IMR-90 (cell line): ENCODE data around the gene NOS3. TPM values are rescaled to one million over a fixed set of nuclear protein-coding genes. Genes with fewer than 3 reads are reported as not detected.

Source experiments
- ATAC-seq: fragments of 200-7000 bp; cut with Tn5 transposase; 2 replicates; pipeline ENCODE4 v1.9.1; 2020; ENCODE audit warnings: low read depth, mild to moderate bottlenecking, moderate library complexity
- BruUV-seq: library from RNA; stranded (reverse); fragments of 400-500 nt; replicated peaks from 2 replicates; lab custom pipeline; 2021; lab: Mats Ljungman, UMichigan
- CTCF ChIA-PET: fragments of 300-600 bp; formaldehyde crosslinking; extraction: SDS; loops from one replicate; lab custom pipeline; 2021; ENCODE audit warnings: antibody characterized with exemption; lab: Yijun Ruan, JAX
- POLR2A ChIA-PET: fragments of 300-600 bp; sonication (Branson Sonifier 250); formaldehyde crosslinking; loops from one replicate; lab custom pipeline; 2022; ENCODE audit warnings: antibody characterized with exemption; ENCODE audit not compliant: unreplicated experiment; lab: Charles Lee
- DNase-seq: peaks from one replicate; pipeline ENCODE4 v3.0.0; 2013
- H2AFZ ChIP-seq: replicated peaks from 2 replicates; pipeline ENCODE3; 2013; ENCODE audit warnings: low read length, mild to moderate bottlenecking; ENCODE audit not compliant: poor library complexity
- H2AK5ac ChIP-seq: 2 replicates; pipeline ENCODE4 v1.6.1; 2013; ENCODE audit warnings: low read depth, low read length, inconsistent platforms
- H2AK9ac ChIP-seq: replicated peaks from 2 replicates; pipeline ENCODE3; 2013; ENCODE audit warnings: mild to moderate bottlenecking, low read depth, low read length, moderate library complexity; ENCODE audit not compliant: poor library complexity
- H2BK120ac ChIP-seq: 2 replicates; pipeline ENCODE4 v1.6.1; 2013; ENCODE audit warnings: low read depth, low read length, inconsistent platforms
- H2BK15ac ChIP-seq: 3 replicates; pipeline ENCODE4 v1.6.1; 2013; ENCODE audit warnings: low read depth, low read length, inconsistent platforms
- H2BK20ac ChIP-seq: 2 replicates; pipeline ENCODE4 v1.6.1; 2013; ENCODE audit warnings: low read depth, mild to moderate bottlenecking, inconsistent platforms, low read length, moderate library complexity
- H2BK5ac ChIP-seq: 2 replicates; pipeline ENCODE4 v1.6.1; 2013; ENCODE audit warnings: mild to moderate bottlenecking, low read depth, low read length, inconsistent platforms; ENCODE audit not compliant: poor library complexity, severe bottlenecking
- H3K14ac ChIP-seq: replicated peaks from 2 replicates; pipeline ENCODE4 v1.6.1; 2013; ENCODE audit warnings: low read depth, low read length, inconsistent platforms
- H3K18ac ChIP-seq: 2 replicates; pipeline ENCODE4 v1.6.1; 2013; ENCODE audit warnings: low read depth, low read length, control low read depth
- H3K23ac ChIP-seq: 2 replicates; pipeline ENCODE4 v1.6.1; 2013; ENCODE audit warnings: low read depth, low read length, inconsistent platforms
- H3K27ac ChIP-seq: 2 replicates; pipeline ENCODE4 v1.5.1; 2013; ENCODE audit warnings: mild to moderate bottlenecking, control low read depth, low read length; ENCODE audit not compliant: insufficient read depth
- H3K27me3 ChIP-seq: 2 replicates; pipeline ENCODE4 v1.6.1; 2013; ENCODE audit warnings: low read length; ENCODE audit not compliant: control insufficient read depth, insufficient read depth
- H3K36me3 ChIP-seq: 2 replicates; pipeline ENCODE4 v1.6.1; 2013; ENCODE audit warnings: low read length, mixed read lengths; ENCODE audit not compliant: control insufficient read depth, insufficient read depth
- H3K4ac ChIP-seq: 2 replicates; pipeline ENCODE4 v1.6.1; 2013; ENCODE audit warnings: low read depth, low read length, inconsistent platforms
- H3K4me1 ChIP-seq: 2 replicates; pipeline ENCODE4 v1.6.1; 2013; ENCODE audit warnings: low read length, mixed read lengths; ENCODE audit not compliant: control insufficient read depth, insufficient read depth
- H3K4me2 ChIP-seq: 2 replicates; pipeline ENCODE4 v1.6.1; 2013; ENCODE audit warnings: low read depth, mild to moderate bottlenecking, control low read depth, low read length, moderate library complexity
- H3K4me3 ChIP-seq: 2 replicates; pipeline ENCODE4 v1.5.1; 2013; ENCODE audit warnings: low read depth, mild to moderate bottlenecking, control low read depth, low read length, moderate library complexity; ENCODE audit not compliant: insufficient read depth
- H3K56ac ChIP-seq: 2 replicates; pipeline ENCODE4 v1.6.1; 2013; ENCODE audit warnings: low read length, inconsistent platforms; ENCODE audit not compliant: insufficient read depth; ENCODE audit errors: extremely low read depth
- H3K79me1 ChIP-seq, 2 experiments: 2 replicates each; pipeline ENCODE4 v1.6.1; 2013; ENCODE audit warnings: low read length in 2 of 2, inconsistent platforms in 1 of 2, low read depth in 1 of 2
- H3K9ac ChIP-seq: 2 replicates; pipeline ENCODE4 v1.6.1; 2013; ENCODE audit warnings: low read depth, low read length, control low read depth
- H3K9me1 ChIP-seq: 2 replicates; pipeline ENCODE4 v1.6.1; 2013; ENCODE audit warnings: low read length, inconsistent platforms; ENCODE audit not compliant: insufficient read depth
- H3K9me3 ChIP-seq: 2 replicates; pipeline ENCODE4 v1.6.1; 2013; ENCODE audit warnings: low read length; ENCODE audit not compliant: control insufficient read depth, insufficient read depth
- H4K20me1 ChIP-seq: 2 replicates; pipeline ENCODE4 v1.6.1; 2013; ENCODE audit warnings: low read length, inconsistent platforms; ENCODE audit not compliant: insufficient read depth
- H4K5ac ChIP-seq: 2 replicates; pipeline ENCODE4 v1.6.1; 2013; ENCODE audit warnings: mild to moderate bottlenecking, low read depth, low read length, control low read depth
- H4K8ac ChIP-seq, 2 experiments: 2 replicates each; pipeline ENCODE4 v1.6.1; 2013; ENCODE audit warnings: low read depth in 2 of 2, low read length in 2 of 2, control low read depth in 1 of 2, inconsistent platforms in 1 of 2
- H4K91ac ChIP-seq: 2 replicates; pipeline ENCODE4 v1.6.1; 2013; ENCODE audit warnings: low read depth, low read length, inconsistent platforms; ENCODE audit not compliant: insufficient read depth
- BHLHE40 ChIP-seq: fragments of 150-350 bp; IDR thresholded peaks from 2 replicates; pipeline ENCODE4 v1.6.1; 2016; ENCODE audit warnings: mild to moderate bottlenecking, low read depth, low read length
- MAFK ChIP-seq: IDR thresholded peaks from 2 replicates; pipeline ENCODE4 v1.6.1; 2012; ENCODE audit warnings: low read depth, low read length, improper control_type of control experiment
- MAZ ChIP-seq: IDR thresholded peaks from 2 replicates; pipeline ENCODE4 v1.6.1; 2012; ENCODE audit warnings: low read depth, mild to moderate bottlenecking, low read length, improper control_type of control experiment, moderate library complexity, borderline replicate concordance
- NFE2L2 ChIP-seq: fragments of 150-350 bp; IDR thresholded peaks from 2 replicates; pipeline ENCODE4 v1.6.1; 2016; ENCODE audit warnings: low read depth, mild to moderate bottlenecking, low read length
- RAD21 ChIP-seq: IDR thresholded peaks from 2 replicates; pipeline ENCODE4 v1.6.1; 2012; ENCODE audit warnings: low read length, improper control_type of control experiment
- RCOR1 ChIP-seq: IDR thresholded peaks from 2 replicates; pipeline ENCODE4 v1.6.1; 2012; ENCODE audit warnings: mild to moderate bottlenecking, low read length, improper control_type of control experiment; ENCODE audit not compliant: insufficient replicate concordance
- RFX5 ChIP-seq: IDR thresholded peaks from 2 replicates; pipeline ENCODE4 v1.8.0; 2012; ENCODE audit warnings: low read depth, mild to moderate bottlenecking, low read length, moderate library complexity
- SMC3 ChIP-seq: fragments of 150-350 bp; IDR thresholded peaks from 2 replicates; pipeline ENCODE4 v1.6.1; 2016; ENCODE audit warnings: low read depth, mild to moderate bottlenecking, antibody characterized with exemption, low read length, moderate library complexity
- WGBS, 2 experiments: methylation state at CpG; one replicate each; pipeline versions ENCODE4 v1.1.5 to v1.1.7; 2013; ENCODE audit warnings: missing lambda C conversion rate in 2 of 2; ENCODE audit not compliant: insufficient read length in 1 of 2; ENCODE audit errors: extremely low coverage in 2 of 2; 5-methylcytosine and 5-hydroxymethylcytosine counted together
- dilution Hi-C: fragments of 300-500 bp; cut with HindIII; formaldehyde crosslinking; loops from one replicate; pipeline ENCODE4 v1.14.3; 2018; ENCODE audit warnings: low sequenced_read_pairs; ENCODE audit not compliant: unreplicated experiment
- in situ Hi-C: fragments of 300-500 bp; cut with MboI; formaldehyde crosslinking; loops from 3 replicates; pipeline ENCODE4 v1.14.3; 2019; ENCODE audit warnings: low sequenced_read_pairs, inconsistent platforms, mixed read lengths
- intact Hi-C: fragments of 100-400 bp; cut with micrococcal nuclease; formaldehyde crosslinking; loops from 2 replicates; pipeline ENCODE4 v1.10.0; 2022
- polyA plus RNA-seq, 3 experiments: library from polyadenylated mRNA; depleted of rRNA; stranded (reverse); fragments of >200 nt; gene quantifications; 2 replicates each; pipeline ENCODE4 v1.2.3, GENCODE V29; 2012; ENCODE audit warnings: low replicate concordance in 1 of 3
- total RNA-seq: library from RNA; depleted of rRNA; stranded (reverse); fragments of >200 nt; gene quantifications from 2 replicates; pipeline ENCODE4 v1.2.3, GENCODE V29; 2012
- TF ChIP-seq, protein P1 (sequence below): conservative IDR thresholded peaks from 2 replicates; pipeline ENCODE4 v1.5.1; 2012; ENCODE audit warnings: mild to moderate bottlenecking, low read depth, low read length, improper control_type of control experiment

The NOS3 gene
- total and polyA plus RNA-seq, 2 of the 4 experiments (the other 2 are of a cell fraction) = 0.72 to 2.0 TPM

DNA sequence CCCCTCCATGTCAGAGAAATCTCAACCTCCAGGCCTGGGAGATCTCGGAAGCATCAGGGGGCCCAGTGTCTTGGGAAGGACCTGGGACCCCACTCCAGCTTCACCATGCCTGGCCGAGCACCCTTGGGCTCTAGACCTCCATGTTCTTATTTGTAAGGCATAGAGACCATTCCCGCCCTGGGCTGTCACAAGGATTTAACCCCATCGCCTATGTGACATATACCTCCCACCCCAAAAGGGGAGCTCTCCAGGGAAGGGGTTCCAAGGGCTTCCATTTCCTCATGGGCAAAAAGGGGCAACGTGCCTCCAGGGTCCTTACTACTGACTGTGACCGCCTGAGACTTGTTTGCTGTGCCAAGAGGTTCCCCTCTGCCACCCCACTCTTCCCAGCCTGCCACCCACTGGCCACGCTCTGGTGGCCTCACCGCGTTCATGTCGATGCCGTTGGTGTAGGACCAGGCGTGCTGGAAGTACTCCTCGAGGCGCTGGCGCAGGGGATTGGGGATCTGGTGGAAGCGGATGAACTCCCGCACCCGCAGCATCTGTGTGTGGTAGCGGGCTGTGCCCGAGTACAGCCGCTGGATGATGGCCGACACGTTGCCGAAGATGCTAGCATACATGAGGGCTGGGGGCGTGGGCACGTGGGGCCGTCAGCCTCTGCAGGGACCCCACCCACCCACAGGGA lies 40.2 kb upstream of the NOS3 start:
- DNase-seq = no peak
- Histone ChIP-seq H2BK5ac (no peak overlapping the region), H3K9me3 (no peaks in the 10 kb centered on the region), H3K27me3 (no peaks in the 10 kb centered on the region), H2AK9ac (no peak overlapping the region), H3K4me1 (peaks cover 7% of the 10 kb centered on the region; the same call in 1 of the 2 replicates), H4K8ac (no peak overlapping the region), H2BK15ac (no peak overlapping the region), H3K14ac (no peak overlapping the region), H2AFZ (no peak overlapping the region), H4K91ac (no peak overlapping the region), H2BK120ac (no peak overlapping the region), H3K36me3 (peaks cover 12% of the 10 kb centered on the region; the same call in 1 of the 2 replicates), H3K18ac (no peak overlapping the region), H4K5ac (no peak overlapping the region), H3K79me1 (no peaks in the 10 kb centered on the region), H3K9ac (no peak overlapping the region), H3K4me2 (no peak overlapping the region), H3K27ac (no peak overlapping the region), H4K20me1 (no peaks in the 10 kb centered on the region; the same call in 1 of the 2 replicates), H2AK5ac (no peak overlapping the region), H3K56ac (no peak overlapping the region), H3K9me1 (no peaks in the 10 kb centered on the region), H3K23ac (no peak overlapping the region), H3K4me3 (no peak overlapping the region), H3K4ac (no peak overlapping the region), H2BK20ac (no peak overlapping the region)
- in situ Hi-C loops = no loop called here
- ChIA-PET POLR2A (no interaction called here), CTCF (no interaction called here)
- dilution Hi-C loops = no loop called here
- intact Hi-C loops = no loop called here
- no peak for TF ChIP-seq BHLHE40
- TF ChIP-seq, protein P1, sequence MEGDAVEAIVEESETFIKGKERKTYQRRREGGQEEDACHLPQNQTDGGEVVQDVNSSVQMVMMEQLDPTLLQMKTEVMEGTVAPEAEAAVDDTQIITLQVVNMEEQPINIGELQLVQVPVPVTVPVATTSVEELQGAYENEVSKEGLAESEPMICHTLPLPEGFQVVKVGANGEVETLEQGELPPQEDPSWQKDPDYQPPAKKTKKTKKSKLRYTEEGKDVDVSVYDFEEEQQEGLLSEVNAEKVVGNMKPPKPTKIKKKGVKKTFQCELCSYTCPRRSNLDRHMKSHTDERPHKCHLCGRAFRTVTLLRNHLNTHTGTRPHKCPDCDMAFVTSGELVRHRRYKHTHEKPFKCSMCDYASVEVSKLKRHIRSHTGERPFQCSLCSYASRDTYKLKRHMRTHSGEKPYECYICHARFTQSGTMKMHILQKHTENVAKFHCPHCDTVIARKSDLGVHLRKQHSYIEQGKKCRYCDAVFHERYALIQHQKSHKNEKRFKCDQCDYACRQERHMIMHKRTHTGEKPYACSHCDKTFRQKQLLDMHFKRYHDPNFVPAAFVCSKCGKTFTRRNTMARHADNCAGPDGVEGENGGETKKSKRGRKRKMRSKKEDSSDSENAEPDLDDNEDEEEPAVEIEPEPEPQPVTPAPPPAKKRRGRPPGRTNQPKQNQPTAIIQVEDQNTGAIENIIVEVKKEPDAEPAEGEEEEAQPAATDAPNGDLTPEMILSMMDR = no peak
- TF ChIP-seq SMC3 = no peak
- TF ChIP-seq MAFK = no peak
- TF ChIP-seq NFE2L2 = no peak
- no peak for TF ChIP-seq RAD21
- TF ChIP-seq MAZ = no peak
- TF ChIP-seq RCOR1 = no peak
- TF ChIP-seq RFX5 = no peak
- no peak for ATAC-seq
- 91% methylated on average over 8 of the region's 27 CpGs; no CpG with 5 or more reads in 1 of the 2 experiments for WGBS, 2 experiments
- BruUV-seq = no TSS peak
